IMR-90 (cell line): Measurements from ENCODE around the gene RHBDL3. TPM values are rescaled to one million over a fixed set of nuclear protein-coding genes. Genes with fewer than 3 reads are reported as not detected.

ENCODE experiments used
- ATAC-seq: fragments of 200-7000 bp; cut with Tn5 transposase; 2 replicates; pipeline ENCODE4 v1.9.1; 2020; ENCODE audit warnings: low read depth, mild to moderate bottlenecking, moderate library complexity
- BruUV-seq: library from RNA; stranded (reverse); fragments of 400-500 nt; replicated peaks from 2 replicates; lab custom pipeline; 2021; lab: Mats Ljungman, UMichigan
- CTCF ChIA-PET: fragments of 300-600 bp; formaldehyde crosslinking; extraction: SDS; loops from one replicate; lab custom pipeline; 2021; ENCODE audit warnings: antibody characterized with exemption; lab: Yijun Ruan, JAX
- POLR2A ChIA-PET: fragments of 300-600 bp; sonication (Branson Sonifier 250); formaldehyde crosslinking; loops from one replicate; lab custom pipeline; 2022; ENCODE audit warnings: antibody characterized with exemption; ENCODE audit not compliant: unreplicated experiment; lab: Charles Lee
- DNase-seq: peaks from one replicate; pipeline ENCODE4 v3.0.0; 2013
- H2AFZ ChIP-seq: replicated peaks from 2 replicates; pipeline ENCODE3; 2013; ENCODE audit warnings: low read length, mild to moderate bottlenecking; ENCODE audit not compliant: poor library complexity
- H2AK5ac ChIP-seq: 2 replicates; pipeline ENCODE4 v1.6.1; 2013; ENCODE audit warnings: low read depth, low read length, inconsistent platforms
- H2AK9ac ChIP-seq: replicated peaks from 2 replicates; pipeline ENCODE3; 2013; ENCODE audit warnings: mild to moderate bottlenecking, low read depth, low read length, moderate library complexity; ENCODE audit not compliant: poor library complexity
- H2BK120ac ChIP-seq: 2 replicates; pipeline ENCODE4 v1.6.1; 2013; ENCODE audit warnings: low read depth, low read length, inconsistent platforms
- H2BK15ac ChIP-seq: 3 replicates; pipeline ENCODE4 v1.6.1; 2013; ENCODE audit warnings: low read depth, low read length, inconsistent platforms
- H2BK20ac ChIP-seq: 2 replicates; pipeline ENCODE4 v1.6.1; 2013; ENCODE audit warnings: low read depth, mild to moderate bottlenecking, inconsistent platforms, low read length, moderate library complexity
- H2BK5ac ChIP-seq: 2 replicates; pipeline ENCODE4 v1.6.1; 2013; ENCODE audit warnings: mild to moderate bottlenecking, low read depth, low read length, inconsistent platforms; ENCODE audit not compliant: poor library complexity, severe bottlenecking
- H3K14ac ChIP-seq: replicated peaks from 2 replicates; pipeline ENCODE4 v1.6.1; 2013; ENCODE audit warnings: low read depth, low read length, inconsistent platforms
- H3K18ac ChIP-seq: 2 replicates; pipeline ENCODE4 v1.6.1; 2013; ENCODE audit warnings: low read depth, low read length, control low read depth
- H3K23ac ChIP-seq: 2 replicates; pipeline ENCODE4 v1.6.1; 2013; ENCODE audit warnings: low read depth, low read length, inconsistent platforms
- H3K27ac ChIP-seq: 2 replicates; pipeline ENCODE4 v1.5.1; 2013; ENCODE audit warnings: mild to moderate bottlenecking, control low read depth, low read length; ENCODE audit not compliant: insufficient read depth
- H3K27me3 ChIP-seq: 2 replicates; pipeline ENCODE4 v1.6.1; 2013; ENCODE audit warnings: low read length; ENCODE audit not compliant: control insufficient read depth, insufficient read depth
- H3K36me3 ChIP-seq: 2 replicates; pipeline ENCODE4 v1.6.1; 2013; ENCODE audit warnings: low read length, mixed read lengths; ENCODE audit not compliant: control insufficient read depth, insufficient read depth
- H3K4ac ChIP-seq: 2 replicates; pipeline ENCODE4 v1.6.1; 2013; ENCODE audit warnings: low read depth, low read length, inconsistent platforms
- H3K4me1 ChIP-seq: 2 replicates; pipeline ENCODE4 v1.6.1; 2013; ENCODE audit warnings: low read length, mixed read lengths; ENCODE audit not compliant: control insufficient read depth, insufficient read depth
- H3K4me2 ChIP-seq: 2 replicates; pipeline ENCODE4 v1.6.1; 2013; ENCODE audit warnings: low read depth, mild to moderate bottlenecking, control low read depth, low read length, moderate library complexity
- H3K4me3 ChIP-seq: 2 replicates; pipeline ENCODE4 v1.5.1; 2013; ENCODE audit warnings: low read depth, mild to moderate bottlenecking, control low read depth, low read length, moderate library complexity; ENCODE audit not compliant: insufficient read depth
- H3K56ac ChIP-seq: 2 replicates; pipeline ENCODE4 v1.6.1; 2013; ENCODE audit warnings: low read length, inconsistent platforms; ENCODE audit not compliant: insufficient read depth; ENCODE audit errors: extremely low read depth
- H3K79me1 ChIP-seq, 2 experiments: 2 replicates each; pipeline ENCODE4 v1.6.1; 2013; ENCODE audit warnings: low read length in 2 of 2, inconsistent platforms in 1 of 2, low read depth in 1 of 2
- H3K9ac ChIP-seq: 2 replicates; pipeline ENCODE4 v1.6.1; 2013; ENCODE audit warnings: low read depth, low read length, control low read depth
- H3K9me1 ChIP-seq: 2 replicates; pipeline ENCODE4 v1.6.1; 2013; ENCODE audit warnings: low read length, inconsistent platforms; ENCODE audit not compliant: insufficient read depth
- H3K9me3 ChIP-seq: 2 replicates; pipeline ENCODE4 v1.6.1; 2013; ENCODE audit warnings: low read length; ENCODE audit not compliant: control insufficient read depth, insufficient read depth
- H4K20me1 ChIP-seq: 2 replicates; pipeline ENCODE4 v1.6.1; 2013; ENCODE audit warnings: low read length, inconsistent platforms; ENCODE audit not compliant: insufficient read depth
- H4K5ac ChIP-seq: 2 replicates; pipeline ENCODE4 v1.6.1; 2013; ENCODE audit warnings: mild to moderate bottlenecking, low read depth, low read length, control low read depth
- H4K8ac ChIP-seq, 2 experiments: 2 replicates each; pipeline ENCODE4 v1.6.1; 2013; ENCODE audit warnings: low read depth in 2 of 2, low read length in 2 of 2, control low read depth in 1 of 2, inconsistent platforms in 1 of 2
- H4K91ac ChIP-seq: 2 replicates; pipeline ENCODE4 v1.6.1; 2013; ENCODE audit warnings: low read depth, low read length, inconsistent platforms; ENCODE audit not compliant: insufficient read depth
- MAFK ChIP-seq: IDR thresholded peaks from 2 replicates; pipeline ENCODE4 v1.6.1; 2012; ENCODE audit warnings: low read depth, low read length, improper control_type of control experiment
- WGBS, 2 experiments: methylation state at CpG; one replicate each; pipeline versions ENCODE4 v1.1.5 to v1.1.7; 2013; ENCODE audit warnings: missing lambda C conversion rate in 2 of 2; ENCODE audit not compliant: insufficient read length in 1 of 2; ENCODE audit errors: extremely low coverage in 2 of 2; 5-methylcytosine and 5-hydroxymethylcytosine counted together
- dilution Hi-C: fragments of 300-500 bp; cut with HindIII; formaldehyde crosslinking; loops from one replicate; pipeline ENCODE4 v1.14.3; 2018; ENCODE audit warnings: low sequenced_read_pairs; ENCODE audit not compliant: unreplicated experiment
- in situ Hi-C: fragments of 300-500 bp; cut with MboI; formaldehyde crosslinking; loops from 3 replicates; pipeline ENCODE4 v1.14.3; 2019; ENCODE audit warnings: low sequenced_read_pairs, inconsistent platforms, mixed read lengths
- intact Hi-C: fragments of 100-400 bp; cut with micrococcal nuclease; formaldehyde crosslinking; loops from 2 replicates; pipeline ENCODE4 v1.10.0; 2022
- polyA plus RNA-seq, 3 experiments: library from polyadenylated mRNA; depleted of rRNA; stranded (reverse); fragments of >200 nt; gene quantifications; 2 replicates each; pipeline ENCODE4 v1.2.3, GENCODE V29; 2012; ENCODE audit warnings: low replicate concordance in 1 of 3
- total RNA-seq: library from RNA; depleted of rRNA; stranded (reverse); fragments of >200 nt; gene quantifications from 2 replicates; pipeline ENCODE4 v1.2.3, GENCODE V29; 2012

Gene RHBDL3
- total and polyA plus RNA-seq, 2 of the 4 experiments (the other 2 are of a cell fraction): 0.09 to 0.18 TPM

DNA sequence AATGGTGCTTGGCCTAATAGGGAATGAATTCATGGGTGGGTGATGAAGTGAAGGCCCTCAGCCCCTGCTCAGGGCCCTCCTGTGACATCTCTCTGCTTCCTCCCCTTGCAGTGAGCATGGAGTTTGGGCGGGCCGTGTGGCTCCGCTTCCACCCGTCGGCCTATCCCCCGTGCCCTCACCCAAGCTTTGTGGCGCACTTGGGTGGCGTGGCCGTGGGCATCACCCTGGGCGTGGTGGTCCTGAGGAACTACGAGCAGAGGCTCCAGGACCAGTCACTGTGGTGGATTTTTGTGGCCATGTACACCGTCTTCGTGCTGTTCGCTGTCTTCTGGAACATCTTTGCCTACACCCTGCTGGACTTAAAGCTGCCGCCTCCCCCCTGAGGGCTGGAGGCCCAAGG lies 55.2 kb downstream of the RHBDL3 start:
- Histone ChIP-seq H2AK5ac (no peak overlapping the region), H3K18ac (no peak overlapping the region), H3K4me1 (no peaks in the 10 kb centered on the region), H3K9me1 (no peaks in the 10 kb centered on the region), H3K4ac (no peak overlapping the region), H2BK15ac (no peak overlapping the region), H2AK9ac (peak overlapping the region; percentile 11), H3K4me3 (no peak overlapping the region), H4K91ac (no peak overlapping the region), H2AFZ (peak overlapping the region; percentile 23), H3K9ac (no peak overlapping the region), H3K9me3 (no peaks in the 10 kb centered on the region), H2BK120ac (no peak overlapping the region), H4K5ac (no peak overlapping the region), H4K20me1 (no peaks in the 10 kb centered on the region), H3K27me3 (peaks cover 7% of the 10 kb centered on the region), H3K36me3 (no peaks in the 10 kb centered on the region), H2BK5ac (no peak overlapping the region), H3K14ac (no peak overlapping the region), H2BK20ac (no peak overlapping the region), H3K23ac (no peak overlapping the region), H3K56ac (no peak overlapping the region), H3K79me1 (no peaks in the 10 kb centered on the region), H3K4me2 (no peak overlapping the region), H4K8ac (no peak overlapping the region), H3K27ac (no peak overlapping the region)
- in situ Hi-C loops: no loop called here
- TF ChIP-seq MAFK: no peak
- no TSS peak for BruUV-seq
- intact Hi-C loops: no loop called here
- DNase-seq: no peak
- ChIA-PET CTCF (interaction anchor here (0.5 to 1.2 kb wide), 2 partner anchors 11 to 385 kb away, joined by 3 to 4 read pairs; no protein-coding TSS in a partner anchor), POLR2A (no interaction called here)
- 75% methylated on average over 10 of the region's 15 CpGs; no CpG with 5 or more reads in 1 of the 2 experiments for WGBS, 2 experiments
- dilution Hi-C loops: no loop called here
- ATAC-seq: no peak
